Measurements from ENCODE around the gene SERPINB6. TPM values are rescaled to one million over a fixed set of nuclear protein-coding genes. Genes with fewer than 3 reads are reported as not detected.
A peak's percentile ranks its signal among the peaks of the same experiment; 100 is the strongest.

Gene SERPINB6
- total and polyA plus RNA-seq, 9 of the 15 experiments (the other 6 are each of a cell fraction or from before 2014, with no cell fraction given) = 86.6 to 211 (median 143) TPM

GRCh38 chr6:2999618-3000557, 28.5 kb upstream of the SERPINB6 start, which contains the start of gene NQO2 (continued):
- TF ChIP-seq RBM14 (IDR thresholded peaks at IDR 0.05; ENCODE audit: borderline replicate concordance, insufficient read depth, low read depth, low read length) = 0 out of 2 replicates have a peak, but pooled peaks have one; percentile 85
- TF ChIP-seq PBX2 (CRISPR knock-in tag; IDR thresholded peaks at IDR 0.05; ENCODE audit: low read depth) = no peak
- TF ChIP-seq PBX2 (tag; conservative IDR thresholded peaks at IDR 0.05; ENCODE audit: low read depth) = no peak
- TF ChIP-seq FOXJ3 (CRISPR knock-in tag; IDR thresholded peaks at IDR 0.05) = no peak
- TF ChIP-seq, protein P1, sequence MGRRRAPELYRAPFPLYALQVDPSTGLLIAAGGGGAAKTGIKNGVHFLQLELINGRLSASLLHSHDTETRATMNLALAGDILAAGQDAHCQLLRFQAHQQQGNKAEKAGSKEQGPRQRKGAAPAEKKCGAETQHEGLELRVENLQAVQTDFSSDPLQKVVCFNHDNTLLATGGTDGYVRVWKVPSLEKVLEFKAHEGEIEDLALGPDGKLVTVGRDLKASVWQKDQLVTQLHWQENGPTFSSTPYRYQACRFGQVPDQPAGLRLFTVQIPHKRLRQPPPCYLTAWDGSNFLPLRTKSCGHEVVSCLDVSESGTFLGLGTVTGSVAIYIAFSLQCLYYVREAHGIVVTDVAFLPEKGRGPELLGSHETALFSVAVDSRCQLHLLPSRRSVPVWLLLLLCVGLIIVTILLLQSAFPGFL (CRISPR knock-in tag; IDR thresholded peaks at IDR 0.05) = no peak
- TF ChIP-seq AFF4 (CRISPR knock-in tag; IDR thresholded peaks at IDR 0.05) = peak; percentile 90
- TF ChIP-seq IRF2 (CRISPR knock-in tag; IDR thresholded peaks at IDR 0.05) = no peak
- TF ChIP-seq SNIP1 (IDR thresholded peaks at IDR 0.05; ENCODE audit: low read depth) = no peak
- TF ChIP-seq TFAM (CRISPR knock-in tag; conservative IDR thresholded peaks at IDR 0.05) = no peak
- 0 out of 2 replicates have a peak, but pooled peaks have one; percentile 13 for TF ChIP-seq ZNF830 (CRISPR knock-in tag; IDR thresholded peaks at IDR 0.05)
- TF ChIP-seq, protein P2, sequence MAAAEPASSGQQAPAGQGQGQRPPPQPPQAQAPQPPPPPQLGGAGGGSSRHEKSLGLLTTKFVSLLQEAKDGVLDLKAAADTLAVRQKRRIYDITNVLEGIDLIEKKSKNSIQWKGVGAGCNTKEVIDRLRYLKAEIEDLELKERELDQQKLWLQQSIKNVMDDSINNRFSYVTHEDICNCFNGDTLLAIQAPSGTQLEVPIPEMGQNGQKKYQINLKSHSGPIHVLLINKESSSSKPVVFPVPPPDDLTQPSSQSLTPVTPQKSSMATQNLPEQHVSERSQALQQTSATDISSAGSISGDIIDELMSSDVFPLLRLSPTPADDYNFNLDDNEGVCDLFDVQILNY (CRISPR knock-in tag; IDR thresholded peaks at IDR 0.05) = no peak
- TF ChIP-seq KDM2B (CRISPR knock-in tag; IDR thresholded peaks at IDR 0.05) = peak; percentile 60; the same call in 1 of the 2 replicates
- TF ChIP-seq SPI1 (IDR thresholded peaks at IDR 0.05; ENCODE audit: borderline replicate concordance, low read depth, low read length) = no peak
- peak; percentile 50; the same call in 1 of the 2 replicates for TF ChIP-seq SMARCE1 (IDR thresholded peaks at IDR 0.05)
- TF ChIP-seq PCBP1 (IDR thresholded peaks at IDR 0.05; ENCODE audit: low read depth, low read length, poor library complexity, severe bottlenecking) = no peak
- TF ChIP-seq ZNF232 (CRISPR knock-in tag; IDR thresholded peaks at IDR 0.05) = 0 out of 2 replicates have a peak, but pooled peaks have one; percentile 51
- no peak for TF ChIP-seq NR3C1 (CRISPR knock-in tag; IDR thresholded peaks at IDR 0.05)

Measured in K562 (cell line).